ENCODE results near the gene HAVCR1.

GRCh38 chr5:156984064-156984463, 74.9 kb downstream of the HAVCR1 start:
- TF ChIP-seq CSDC2 (CRISPR knock-in tag; IDR thresholded peaks at IDR 0.05) (no peak), TSHZ2 (CRISPR knock-in tag; IDR thresholded peaks at IDR 0.05) (no peak), RARB (CRISPR knock-in tag; IDR thresholded peaks at IDR 0.05) (no peak), PATZ1 (CRISPR knock-in tag; IDR thresholded peaks at IDR 0.05; ENCODE audit: borderline replicate concordance) (no peak), TCF4 (CRISPR knock-in tag; IDR thresholded peaks at IDR 0.05; ENCODE audit: borderline replicate concordance) (no peak), BACH2 (CRISPR knock-in tag; IDR thresholded peaks at IDR 0.05; ENCODE audit: borderline replicate concordance) (no peak), SNAI2 (CRISPR knock-in tag; IDR thresholded peaks at IDR 0.05) (no peak), ZFP30 (CRISPR knock-in tag; IDR thresholded peaks at IDR 0.05) (no peak), CREB5 (CRISPR knock-in tag; IDR thresholded peaks at IDR 0.05; ENCODE audit: low read depth) (no peak), PPARA (CRISPR knock-in tag; IDR thresholded peaks at IDR 0.05; ENCODE audit: borderline replicate concordance) (no peak), ISL1 (CRISPR knock-in tag; IDR thresholded peaks at IDR 0.05) (no peak), ZNF565 (CRISPR knock-in tag; conservative IDR thresholded peaks at IDR 0.05; ENCODE audit: low read depth) (no peak), ZNF8 (CRISPR knock-in tag; IDR thresholded peaks at IDR 0.05) (no peak), ZC3H10 (CRISPR knock-in tag; IDR thresholded peaks at IDR 0.05) (no peak)
